GM12892 (cell line): ENCODE data around the gene KPNA4.

Experiments used
- POLR2A ChIP-seq: IDR thresholded peaks from 2 replicates; pipeline ENCODE4 v1.6.1; 2011; ENCODE audit warnings: low read depth, low read length, control low read depth
- POLR2AphosphoS5 ChIP-seq: IDR thresholded peaks from 2 replicates; pipeline ENCODE4 v1.6.1; 2011; ENCODE audit warnings: low read depth, low read length, control low read depth

- TF ChIP-seq POLR2A (no peak), POLR2AphosphoS5 (no peak)
These were observed 986 bp downstream of the KPNA4 start for GRCh38 chr3:160564258-160564911.
